Right lobe of liver (tissue), 4 donors: ENCODE data around the gene GTF2H4.

Experiments used
- POLR2A ChIP-seq: fragments of 450-650 bp; IDR thresholded peaks from one replicate; pipeline ENCODE4 v1.6.1; 2017; ENCODE audit warnings: antibody characterized with exemption, mild to moderate bottlenecking
- TF ChIP-seq, protein P1 (sequence below), 4 donors: fragments of 200-600 bp in 3 of 4; fragments of 450-650 bp in 1 of 4; IDR thresholded peaks; one replicate each; pipeline versions ENCODE4 v1.5.1 to v1.8.0; 2016 to 2022; ENCODE audit warnings: antibody characterized with exemption in 4 of 4, mild to moderate bottlenecking in 2 of 4
- donor health status: DM: no; HTN: no; CAD: no.
- donor health status: DM: no; HTN: no; CAD: no.
- donor health status: DM: no; HTN: yes; CAD: no.

DNA sequence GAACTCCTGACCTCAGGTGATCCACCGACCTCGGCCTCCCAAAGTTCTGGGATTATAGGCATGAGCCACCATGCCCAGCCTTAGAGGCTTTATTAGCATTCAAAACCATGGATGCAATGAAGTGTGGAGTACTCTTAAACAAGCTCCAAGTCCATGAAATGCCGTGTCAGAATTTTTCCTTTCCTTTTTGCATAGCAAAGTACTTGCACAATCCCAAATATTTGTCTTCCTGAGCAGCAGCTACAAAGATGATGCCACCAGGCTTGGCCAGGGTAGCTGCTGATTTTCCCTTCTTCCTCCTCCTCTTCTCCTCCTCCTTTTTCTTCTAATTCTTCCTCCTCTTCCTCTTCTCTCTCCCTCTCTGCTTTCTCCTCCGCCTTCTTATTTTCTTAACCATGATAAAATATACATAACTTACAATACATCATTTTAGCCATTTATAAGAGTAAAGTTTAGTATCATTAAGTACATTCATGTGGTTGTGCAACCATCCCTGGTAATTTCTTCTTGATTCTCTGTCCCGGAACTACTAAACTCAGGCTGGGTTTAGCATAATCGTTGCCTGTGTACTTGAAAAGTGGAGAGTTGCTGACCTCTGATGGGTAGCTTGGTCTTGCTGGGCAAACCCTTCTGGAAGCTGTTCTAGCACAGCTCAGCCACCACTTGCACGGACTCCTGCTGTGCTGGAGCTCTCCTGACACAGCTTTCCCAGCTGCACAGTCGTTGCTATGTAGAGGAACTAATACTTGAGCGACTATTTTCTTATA is 53.1 kb downstream of the GTF2H4 start:
- TF ChIP-seq, protein P1, sequence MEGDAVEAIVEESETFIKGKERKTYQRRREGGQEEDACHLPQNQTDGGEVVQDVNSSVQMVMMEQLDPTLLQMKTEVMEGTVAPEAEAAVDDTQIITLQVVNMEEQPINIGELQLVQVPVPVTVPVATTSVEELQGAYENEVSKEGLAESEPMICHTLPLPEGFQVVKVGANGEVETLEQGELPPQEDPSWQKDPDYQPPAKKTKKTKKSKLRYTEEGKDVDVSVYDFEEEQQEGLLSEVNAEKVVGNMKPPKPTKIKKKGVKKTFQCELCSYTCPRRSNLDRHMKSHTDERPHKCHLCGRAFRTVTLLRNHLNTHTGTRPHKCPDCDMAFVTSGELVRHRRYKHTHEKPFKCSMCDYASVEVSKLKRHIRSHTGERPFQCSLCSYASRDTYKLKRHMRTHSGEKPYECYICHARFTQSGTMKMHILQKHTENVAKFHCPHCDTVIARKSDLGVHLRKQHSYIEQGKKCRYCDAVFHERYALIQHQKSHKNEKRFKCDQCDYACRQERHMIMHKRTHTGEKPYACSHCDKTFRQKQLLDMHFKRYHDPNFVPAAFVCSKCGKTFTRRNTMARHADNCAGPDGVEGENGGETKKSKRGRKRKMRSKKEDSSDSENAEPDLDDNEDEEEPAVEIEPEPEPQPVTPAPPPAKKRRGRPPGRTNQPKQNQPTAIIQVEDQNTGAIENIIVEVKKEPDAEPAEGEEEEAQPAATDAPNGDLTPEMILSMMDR (IDR thresholded peaks at IDR 0.05) = no peak
- TF ChIP-seq POLR2A = no peak
